ENCODE results near the gene MAP3K10. TPM values are rescaled to one million over a fixed set of nuclear protein-coding genes. Genes with fewer than 3 reads are reported as not detected.

MAP3K10 gene
- total RNA-seq, 1 donor from 2014 or later: 17.2 TPM

GRCh38 chr19:40208602-40209001 is 17.4 kb downstream of the MAP3K10 start:
- no peaks in the 10 kb centered on the region for H3K27me3 ChIP-seq
- H3K27ac ChIP-seq: no peak overlapping the region
- no peaks in the 10 kb centered on the region for H3K4me1 ChIP-seq
- no peaks in the 10 kb centered on the region for H3K9me3 ChIP-seq
- intact Hi-C loops (cut with DNase I): no loop called here
- peaks cover 8% of the 10 kb centered on the region for H3K36me3 ChIP-seq
- ATAC-seq (no peak), DNase-seq (no peak)
- H3K4me3 ChIP-seq: no peak overlapping the region
- TF ChIP-seq CTCF (IDR thresholded peaks at IDR 0.05): no peak

GRCh38 chr19:40210889-40211288 is 19.7 kb downstream of the MAP3K10 start:
- no peak for TF ChIP-seq CTCF (IDR thresholded peaks at IDR 0.05)

GRCh38 chr19:40213251-40213829 is 22.1 kb downstream of the MAP3K10 start:
- Histone ChIP-seq H3K27ac (no peak overlapping the region), H3K4me1 (no peaks in the 10 kb centered on the region), H3K36me3 (peaks cover 8% of the 10 kb centered on the region), H3K27me3 (peaks cover 22% of the 10 kb centered on the region), H3K4me3 (no peak overlapping the region), H3K9me3 (no peaks in the 10 kb centered on the region)
- intact Hi-C loops (cut with DNase I): no loop called here
- DNase-seq (no peak), ATAC-seq (no peak)
- TF ChIP-seq CTCF (IDR thresholded peaks at IDR 0.05): no peak

More at GRCh38 chr19:40210889-40211288, 19.7 kb downstream of the MAP3K10 start:
- H3K9me3 ChIP-seq: no peaks in the 10 kb centered on the region
- H3K27me3 ChIP-seq: no peaks in the 10 kb centered on the region
- H3K36me3 ChIP-seq: peaks cover 8% of the 10 kb centered on the region
- ATAC-seq (no peak), DNase-seq (no peak)
- H3K4me3 ChIP-seq: no peak overlapping the region
- no peaks in the 10 kb centered on the region for H3K4me1 ChIP-seq
- no peak overlapping the region for H3K27ac ChIP-seq
- intact Hi-C loops (cut with DNase I): no loop called here

GRCh38 chr19:40213882-40214570 is 22.8 kb downstream of the MAP3K10 start:
- Histone ChIP-seq H3K27ac (no peak overlapping the region), H3K4me3 (no peak overlapping the region), H3K9me3 (no peaks in the 10 kb centered on the region), H3K36me3 (peaks cover 8% of the 10 kb centered on the region), H3K27me3 (peaks cover 29% of the 10 kb centered on the region), H3K4me1 (no peaks in the 10 kb centered on the region)
- ATAC-seq (no peak), DNase-seq (no peak)
- TF ChIP-seq CTCF (IDR thresholded peaks at IDR 0.05): no peak
- intact Hi-C loops (cut with DNase I): no loop called here

GRCh38 chr19:40214936-40215335 is 23.7 kb downstream of the MAP3K10 start:
- ATAC-seq (no peak), DNase-seq (no peak)
- intact Hi-C loops (cut with DNase I): loop anchor here (5.0 kb wide), 1 partner anchor 58 kb away; no protein-coding TSS in a partner anchor
- Histone ChIP-seq H3K36me3 (peaks cover 8% of the 10 kb centered on the region), H3K4me1 (no peaks in the 10 kb centered on the region), H3K27me3 (peaks cover 29% of the 10 kb centered on the region), H3K4me3 (no peak overlapping the region), H3K27ac (no peak overlapping the region), H3K9me3 (no peaks in the 10 kb centered on the region)
- TF ChIP-seq CTCF (IDR thresholded peaks at IDR 0.05): no peak

Data from upper lobe of right lung (tissue), 1 donor.